PC-3 (cell line): Measurements from ENCODE around the gene SLC27A4. TPM values are rescaled to one million over a fixed set of nuclear protein-coding genes. Genes with fewer than 3 reads are reported as not detected.

Experiments
- ATAC-seq: fragments of 200-7000 bp; cut with Tn5 transposase; 2 replicates; pipeline ENCODE4 v1.9.1; 2020; ENCODE audit warnings: mild to moderate bottlenecking, moderate library complexity
- BruUV-seq: library from RNA; stranded (reverse); fragments of 400-500 nt; replicated peaks from 2 replicates; lab custom pipeline; 2021; lab: Mats Ljungman, UMichigan
- CTCF ChIA-PET: fragments of 300-600 bp; sonication (Branson Sonifier 250); formaldehyde crosslinking; loops from one replicate; lab custom pipeline; 2022; ENCODE audit warnings: antibody characterized with exemption; lab: Charles Lee
- POLR2A ChIA-PET: fragments of 300-600 bp; sonication (Branson Sonifier 250); formaldehyde crosslinking; loops from one replicate; lab custom pipeline; 2022; ENCODE audit warnings: antibody characterized with exemption; ENCODE audit not compliant: unreplicated experiment; lab: Charles Lee
- DNase-seq: peaks from one replicate; pipeline ENCODE4 v3.0.0-alpha.2; 2015
- H2AFZ ChIP-seq: fragments of 300-600 bp; sonication (generic); 2 replicates; pipeline ENCODE4 v1.6.0; 2016; ENCODE audit warnings: antibody characterized with exemption, low read length
- H3F3A ChIP-seq: fragments of 300-600 bp; sonication (generic); one replicate; pipeline ENCODE4 v1.6.0; 2017; ENCODE audit warnings: antibody characterized with exemption, low read length, control low read depth, mild to moderate bottlenecking; ENCODE audit not compliant: unreplicated experiment
- H3K27ac ChIP-seq: fragments of 300-600 bp; sonication (generic); 2 replicates; pipeline ENCODE4 v1.5.1; 2016; ENCODE audit warnings: mild to moderate bottlenecking, low read length
- H3K27me3 ChIP-seq: fragments of 300-600 bp; sonication (generic); 2 replicates; pipeline ENCODE4 v1.6.1; 2016; ENCODE audit warnings: low read length, mixed read lengths
- H3K36me3 ChIP-seq: fragments of 300-600 bp; sonication (generic); 2 replicates; pipeline ENCODE4 v1.6.1; 2016; ENCODE audit warnings: low read depth, mixed run types, low read length, mixed read lengths
- H3K4me1 ChIP-seq: fragments of 300-600 bp; sonication (generic); 2 replicates; pipeline ENCODE4 v1.5.1; 2016; ENCODE audit warnings: low read length; ENCODE audit not compliant: insufficient read depth
- H3K4me2 ChIP-seq: fragments of 300-600 bp; sonication (generic); 2 replicates; pipeline ENCODE4 v1.6.0; 2016; ENCODE audit warnings: low read length
- H3K4me3 ChIP-seq: fragments of 300-600 bp; sonication (generic); 2 replicates; pipeline ENCODE4 v1.5.1; 2016; ENCODE audit warnings: mild to moderate bottlenecking, low read length, mixed read lengths
- H3K79me2 ChIP-seq: fragments of 300-600 bp; sonication (generic); 2 replicates; pipeline ENCODE4 v1.6.1; 2017; ENCODE audit warnings: low read length, mixed read lengths
- H3K9ac ChIP-seq: fragments of 300-600 bp; sonication (generic); 2 replicates; pipeline ENCODE4 v1.6.0; 2016; ENCODE audit warnings: mild to moderate bottlenecking, low read length
- H3K9me2 ChIP-seq: fragments of 300-600 bp; sonication (generic); replicated peaks from 2 replicates; pipeline ENCODE4 v1.6.1; 2016; ENCODE audit warnings: mixed run types, low read length, mixed read lengths
- H3K9me3 ChIP-seq: fragments of 300-600 bp; sonication (generic); 2 replicates; pipeline ENCODE4 v1.6.1; 2016; ENCODE audit warnings: low read length, mixed read lengths
- H4K20me1 ChIP-seq: fragments of 300-600 bp; sonication (generic); 2 replicates; pipeline ENCODE4 v1.6.1; 2016; ENCODE audit warnings: low read length, mixed read lengths
- EZH2 ChIP-seq: fragments of 300-600 bp; sonication (generic); IDR thresholded peaks from one replicate; pipeline ENCODE4 v1.6.1; 2017; ENCODE audit warnings: antibody characterized with exemption, mild to moderate bottlenecking, low read length; ENCODE audit not compliant: unreplicated experiment
- EZH2phosphoT487 ChIP-seq: fragments of 300-600 bp; sonication (generic); IDR thresholded peaks from 2 replicates; pipeline ENCODE4 v1.6.1; 2018; ENCODE audit warnings: mild to moderate bottlenecking, antibody characterized with exemption, low read length, borderline replicate concordance
- intact Hi-C: fragments of 100-400 bp; cut with micrococcal nuclease; formaldehyde crosslinking; loops from 2 replicates; pipeline ENCODE4 v1.9.0; 2023
- total RNA-seq: library from RNA; depleted of rRNA; stranded (reverse); fragments of >200 nt; gene quantifications from 2 replicates; pipeline ENCODE4 v1.2.3, GENCODE V29; 2014
- TF ChIP-seq, protein P1 (sequence below): fragments of 300-600 bp; sonication (generic); conservative IDR thresholded peaks from 2 replicates; pipeline ENCODE4 v1.5.1; 2017; ENCODE audit warnings: antibody characterized with exemption, low read depth, mild to moderate bottlenecking, low read length

SLC27A4 gene
- total RNA-seq, 1 experiment from 2014 or later, result 39.1 TPM

DNA sequence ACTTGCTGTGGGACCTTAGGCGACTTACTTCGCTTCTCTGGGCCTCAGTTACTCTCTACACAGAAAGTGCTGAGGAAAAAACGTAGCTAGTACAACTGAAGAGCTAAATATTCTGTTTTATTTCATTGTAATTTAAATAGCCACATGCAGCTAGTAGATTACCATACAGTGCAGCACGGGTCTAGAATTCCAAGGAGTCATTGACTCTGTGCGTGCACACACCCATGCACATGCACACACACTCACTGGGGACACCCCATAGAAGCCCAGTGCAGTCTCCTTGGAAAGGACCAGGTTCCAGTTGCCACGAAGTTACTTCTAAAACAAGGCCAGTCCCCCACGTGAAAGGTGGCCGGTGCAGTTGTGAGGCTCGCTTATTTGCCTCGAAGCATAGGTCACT is 47.8 kb downstream of the SLC27A4 start:
- DNase-seq, result no peak
- H3K4me1 ChIP-seq, result no peaks in the 10 kb centered on the region
- intact Hi-C loops, result no loop called here
- no peaks in the 10 kb centered on the region for H3K79me2 ChIP-seq
- H3K4me2 ChIP-seq, result no peak overlapping the region
- H3K4me3 ChIP-seq, result no peak overlapping the region
- H3K9me2 ChIP-seq, result no peaks in the 10 kb centered on the region
- no peak for TF ChIP-seq EZH2phosphoT487
- TF ChIP-seq, protein P1, sequence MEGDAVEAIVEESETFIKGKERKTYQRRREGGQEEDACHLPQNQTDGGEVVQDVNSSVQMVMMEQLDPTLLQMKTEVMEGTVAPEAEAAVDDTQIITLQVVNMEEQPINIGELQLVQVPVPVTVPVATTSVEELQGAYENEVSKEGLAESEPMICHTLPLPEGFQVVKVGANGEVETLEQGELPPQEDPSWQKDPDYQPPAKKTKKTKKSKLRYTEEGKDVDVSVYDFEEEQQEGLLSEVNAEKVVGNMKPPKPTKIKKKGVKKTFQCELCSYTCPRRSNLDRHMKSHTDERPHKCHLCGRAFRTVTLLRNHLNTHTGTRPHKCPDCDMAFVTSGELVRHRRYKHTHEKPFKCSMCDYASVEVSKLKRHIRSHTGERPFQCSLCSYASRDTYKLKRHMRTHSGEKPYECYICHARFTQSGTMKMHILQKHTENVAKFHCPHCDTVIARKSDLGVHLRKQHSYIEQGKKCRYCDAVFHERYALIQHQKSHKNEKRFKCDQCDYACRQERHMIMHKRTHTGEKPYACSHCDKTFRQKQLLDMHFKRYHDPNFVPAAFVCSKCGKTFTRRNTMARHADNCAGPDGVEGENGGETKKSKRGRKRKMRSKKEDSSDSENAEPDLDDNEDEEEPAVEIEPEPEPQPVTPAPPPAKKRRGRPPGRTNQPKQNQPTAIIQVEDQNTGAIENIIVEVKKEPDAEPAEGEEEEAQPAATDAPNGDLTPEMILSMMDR, result no peak
- TF ChIP-seq EZH2, result no peak
- H3F3A ChIP-seq, result no peaks in the 10 kb centered on the region
- H3K27ac ChIP-seq, result no peak overlapping the region
- ChIA-PET POLR2A (no interaction called here), CTCF (interaction anchor here (0.5 kb wide), 1 partner anchor 33 kb away, joined by 7 read pairs; the partner anchor contains the start of gene CERCAM)
- ATAC-seq, result no peak
- peaks cover 2% of the 10 kb centered on the region; the same call in 1 of the 2 replicates for H3K36me3 ChIP-seq
- BruUV-seq, result no TSS peak
- no peak overlapping the region for H2AFZ ChIP-seq
- H3K9ac ChIP-seq, result no peak overlapping the region
- no peaks in the 10 kb centered on the region for H3K27me3 ChIP-seq
- no peaks in the 10 kb centered on the region for H3K9me3 ChIP-seq
- no peaks in the 10 kb centered on the region for H4K20me1 ChIP-seq

DNA sequence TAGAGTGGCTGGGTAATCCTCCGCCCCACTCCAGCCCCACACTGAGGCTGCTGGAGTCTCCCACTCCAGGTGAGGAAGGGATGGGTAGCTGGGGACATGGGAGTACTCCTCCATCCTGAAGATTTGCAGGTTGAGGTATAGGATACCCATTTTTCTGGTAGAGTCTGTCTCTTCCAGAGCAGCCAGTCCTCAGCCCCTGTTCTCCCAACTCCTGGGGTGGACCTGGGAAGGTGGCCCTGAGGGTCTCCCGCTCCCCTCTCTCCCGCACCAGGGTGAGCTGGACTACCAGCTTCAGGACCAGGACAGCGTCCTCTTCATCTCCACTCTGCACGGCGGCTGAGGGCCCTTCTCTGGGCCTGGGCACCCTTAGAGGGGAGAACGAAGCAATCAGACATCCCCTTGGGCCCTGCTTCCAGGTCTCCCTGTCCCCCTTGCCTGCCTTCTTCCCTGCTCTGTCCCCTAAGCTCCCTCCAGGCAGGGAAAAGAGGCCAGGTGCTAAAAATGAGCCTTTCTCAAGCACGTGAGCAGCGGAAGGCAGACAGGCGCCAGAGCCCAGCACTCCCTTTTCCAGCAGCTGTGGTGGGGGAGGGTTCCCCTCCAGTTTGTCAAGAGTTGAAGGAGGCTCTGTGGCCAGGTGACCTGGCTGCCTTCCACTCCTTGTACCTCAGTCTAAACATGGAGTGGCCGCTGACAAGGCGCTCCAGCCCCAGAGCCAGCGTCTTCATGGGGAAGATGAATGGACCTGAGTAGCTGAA is 49.2 kb downstream of the SLC27A4 start:
- Histone ChIP-seq H3K79me2 (no peaks in the 10 kb centered on the region), H3K4me3 (no peak overlapping the region), H2AFZ (no peak overlapping the region), H3K9me3 (no peaks in the 10 kb centered on the region), H3K9me2 (no peaks in the 10 kb centered on the region), H3K36me3 (no peaks in the 10 kb centered on the region), H3K27me3 (no peaks in the 10 kb centered on the region), H3K4me1 (no peaks in the 10 kb centered on the region), H3K4me2 (no peak overlapping the region), H4K20me1 (no peaks in the 10 kb centered on the region), H3K27ac (no peak overlapping the region), H3F3A (no peaks in the 10 kb centered on the region), H3K9ac (no peak overlapping the region)
- ATAC-seq, result no peak
- CTCF ChIA-PET, result no interaction called here
- TF ChIP-seq, protein P1, result no peak
- no peak for TF ChIP-seq EZH2
- no peak for TF ChIP-seq EZH2phosphoT487
- DNase-seq, result no peak
- intact Hi-C loops, result no loop called here
- POLR2A ChIA-PET, result no interaction called here
- BruUV-seq, result TSS peak; percentile 33

DNA sequence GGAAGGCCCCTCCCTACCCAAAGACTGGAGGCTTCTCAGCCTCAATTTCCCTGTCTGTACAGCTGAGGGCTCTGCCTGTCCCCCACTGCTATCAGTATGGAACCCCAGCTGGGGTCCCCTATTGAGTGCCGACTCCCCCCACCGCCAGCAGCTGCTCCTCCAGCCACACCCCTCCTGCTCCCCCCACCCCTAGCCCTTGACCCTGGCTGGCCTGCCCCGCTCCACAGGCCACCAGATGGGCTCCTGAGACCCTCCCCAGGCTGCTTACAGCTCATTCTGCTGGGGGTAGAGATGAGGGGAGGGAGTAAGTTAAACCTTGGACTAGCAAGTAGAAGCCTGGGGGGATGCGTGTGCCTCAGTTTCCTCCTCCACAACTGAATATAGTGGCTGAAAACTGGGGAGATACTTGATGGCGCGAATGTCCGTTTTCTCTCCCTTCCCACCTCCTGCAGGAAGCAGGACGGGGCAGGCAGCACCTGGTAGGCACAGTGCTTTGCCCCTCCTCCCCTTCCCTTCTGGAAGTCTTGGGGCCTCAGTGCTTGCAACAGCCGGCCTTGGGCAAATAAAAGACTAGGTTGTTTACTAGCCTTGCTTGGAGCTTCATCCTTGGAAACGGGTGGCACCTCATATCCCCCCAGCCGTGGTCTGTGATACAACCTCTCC is 50.0 kb downstream of the SLC27A4 start:
- ATAC-seq, result no peak
- H3K9ac ChIP-seq, result no peak overlapping the region
- no peak for DNase-seq
- H3K4me2 ChIP-seq, result no peak overlapping the region
- no peaks in the 10 kb centered on the region for H3K4me1 ChIP-seq
- H3K79me2 ChIP-seq, result no peaks in the 10 kb centered on the region
- TF ChIP-seq EZH2 (no peak), EZH2phosphoT487 (no peak)
- TF ChIP-seq, protein P1, result no peak
- H3F3A ChIP-seq, result no peaks in the 10 kb centered on the region
- H4K20me1 ChIP-seq, result no peaks in the 10 kb centered on the region
- no peaks in the 10 kb centered on the region for H3K27me3 ChIP-seq
- H3K36me3 ChIP-seq, result no peaks in the 10 kb centered on the region
- ChIA-PET CTCF (no interaction called here), POLR2A (no interaction called here)
- BruUV-seq, result no TSS peak
- H3K27ac ChIP-seq, result no peak overlapping the region
- H3K9me2 ChIP-seq, result no peaks in the 10 kb centered on the region
- no peak overlapping the region for H3K4me3 ChIP-seq
- no peak overlapping the region for H2AFZ ChIP-seq
- intact Hi-C loops, result no loop called here
- H3K9me3 ChIP-seq, result no peaks in the 10 kb centered on the region
